Hippocampal formation (tissue), 2 donors: ENCODE results near the gene RHBG.

Experiments
- DNase-seq, 2 donors: peaks; one replicate each; lab custom pipeline; 2025; lab: John Stamatoyannopoulos, UW

The RHBG gene

DNA sequence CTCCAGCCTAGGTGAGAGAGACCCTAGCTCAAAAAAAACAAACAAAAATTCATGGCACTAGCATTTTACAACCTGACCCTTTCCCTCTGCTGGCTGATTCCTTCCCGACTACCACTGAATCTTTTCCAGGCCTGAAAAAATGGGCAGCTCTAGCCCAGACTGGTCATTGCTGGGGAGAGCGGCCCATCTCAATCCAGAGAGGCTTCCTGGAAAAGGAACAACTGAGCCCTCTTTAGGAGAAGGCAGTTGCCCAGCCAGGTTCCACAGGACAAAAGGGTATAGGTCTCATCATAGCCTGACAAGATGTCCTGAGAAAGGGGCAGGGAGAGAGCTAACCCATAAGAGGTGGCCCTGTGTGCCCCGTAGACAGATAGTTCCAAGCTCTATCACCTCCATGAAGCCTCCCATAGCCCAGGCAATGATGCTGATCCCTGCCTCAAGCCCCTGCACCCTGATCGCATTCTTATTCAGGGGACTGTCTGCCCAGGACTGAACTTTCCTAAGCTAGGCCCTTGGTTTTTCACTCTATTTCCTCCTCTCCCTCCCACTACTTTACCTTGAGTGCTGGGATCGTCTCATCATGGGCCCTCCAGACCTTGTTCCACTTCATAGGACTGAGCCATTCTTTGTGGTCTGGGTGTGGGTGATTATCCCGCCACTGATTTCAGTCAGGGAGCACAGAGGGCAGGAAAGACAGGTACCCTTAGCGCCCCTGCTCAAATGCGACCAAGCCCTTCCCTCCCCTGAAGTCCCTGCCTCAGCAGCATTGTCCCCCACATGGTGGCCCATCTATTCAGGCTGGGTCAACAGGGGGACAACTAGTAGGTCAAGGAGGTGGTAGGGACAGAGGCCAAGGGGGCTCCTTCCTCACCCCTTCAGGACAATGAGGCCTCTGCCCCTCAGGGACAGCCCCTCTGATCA, 18.2 kb downstream of the RHBG start:
- no peak for DNase-seq

DNA sequence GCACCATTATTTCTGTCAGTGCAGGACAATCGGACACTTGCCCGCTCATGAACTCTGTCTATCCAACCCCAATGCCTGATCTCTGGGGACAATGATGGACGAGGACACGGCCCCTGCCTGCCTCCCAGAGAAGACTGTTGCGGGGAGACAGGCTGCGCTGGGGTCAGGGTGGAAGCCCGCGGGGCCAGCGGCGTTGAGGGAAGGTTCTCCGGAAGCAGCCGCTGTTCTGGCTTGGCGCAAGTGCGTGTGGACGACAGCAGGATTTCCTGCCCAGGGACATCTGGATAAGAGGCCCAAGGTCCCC, 18.8 kb downstream of the RHBG start:
- no peak for DNase-seq

- peak; percentile 93 to 94 for DNase-seq
These were observed 19.4 kb downstream of the RHBG start for GRCh38 chr1:156388174-156389137.

GRCh38 chr1:156389311-156389710, 20.3 kb downstream of the RHBG start:
- no peak for DNase-seq

DNA sequence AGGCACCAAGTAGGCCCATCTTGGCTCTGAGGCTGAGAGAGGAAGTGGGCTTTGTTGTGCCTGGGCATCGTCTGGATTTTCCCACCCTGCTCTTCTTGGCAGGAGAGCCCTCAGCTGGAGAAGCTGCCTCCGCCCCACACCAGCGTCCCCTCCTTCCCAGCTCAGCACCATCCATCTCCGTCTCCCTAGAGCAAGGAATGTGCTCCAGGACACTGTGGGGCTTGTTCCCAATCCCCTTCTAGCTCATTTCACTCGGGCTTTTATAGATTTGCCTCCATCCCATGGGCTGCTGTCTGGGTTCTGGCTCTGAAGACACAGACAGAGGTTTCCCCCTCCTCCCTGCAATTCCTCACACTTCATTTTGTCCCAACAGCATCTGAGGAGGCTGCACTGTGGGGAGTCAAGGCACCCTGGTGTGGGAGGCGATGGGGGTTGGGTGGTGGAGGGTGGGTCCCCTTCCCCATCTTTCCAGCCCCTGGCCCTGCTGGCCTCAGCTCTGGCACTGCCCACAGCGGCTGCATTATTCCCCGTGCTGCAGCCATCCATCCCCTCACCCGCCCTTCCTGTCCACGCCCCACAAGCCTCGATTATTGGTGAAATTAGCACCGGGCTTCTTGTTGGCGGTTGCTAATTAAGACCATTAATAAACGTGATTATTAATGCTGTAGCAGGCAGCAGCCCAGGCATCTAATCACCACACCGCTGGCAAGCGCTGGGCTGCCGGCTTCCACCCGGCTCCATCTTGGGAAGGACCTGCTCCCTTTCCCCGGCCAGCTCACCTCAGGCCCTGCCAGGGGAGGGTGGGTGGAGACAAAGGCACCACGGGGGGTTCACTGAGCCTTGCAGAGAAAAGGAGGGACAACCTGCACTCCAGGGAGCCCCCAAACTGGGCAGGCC, 21.7 kb downstream of the RHBG start:
- DNase-seq: peak; percentile 46 to 60

GRCh38 chr1:156391366-156391677, 22.3 kb downstream of the RHBG start:
- DNase-seq: no peak

- no peak for DNase-seq
These were observed 22.7 kb downstream of the RHBG start for GRCh38 chr1:156391701-156392100.

DNA sequence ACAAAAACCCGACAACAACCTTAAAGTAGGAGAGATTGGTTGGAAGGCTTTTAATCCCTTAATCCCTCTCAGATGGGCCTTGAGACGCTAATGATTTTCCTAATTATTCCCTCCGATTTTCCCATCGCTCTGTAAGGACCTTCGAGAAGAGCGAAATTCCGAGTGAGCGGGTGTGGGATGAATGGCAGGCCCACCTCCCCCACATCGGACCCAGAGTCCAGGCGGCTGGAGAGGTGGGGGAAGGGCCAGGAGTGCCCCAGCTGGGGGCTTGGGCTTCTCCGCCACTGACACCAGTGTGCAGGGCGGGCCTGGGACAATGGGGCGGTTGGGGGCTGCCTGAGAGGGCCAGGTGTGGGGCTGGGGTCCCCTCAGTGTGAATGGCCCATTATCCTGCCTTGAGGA, 23.4 kb downstream of the RHBG start:
- no peak for DNase-seq

GRCh38 chr1:156393095-156393494, 24.1 kb downstream of the RHBG start:
- DNase-seq: no peak

DNA sequence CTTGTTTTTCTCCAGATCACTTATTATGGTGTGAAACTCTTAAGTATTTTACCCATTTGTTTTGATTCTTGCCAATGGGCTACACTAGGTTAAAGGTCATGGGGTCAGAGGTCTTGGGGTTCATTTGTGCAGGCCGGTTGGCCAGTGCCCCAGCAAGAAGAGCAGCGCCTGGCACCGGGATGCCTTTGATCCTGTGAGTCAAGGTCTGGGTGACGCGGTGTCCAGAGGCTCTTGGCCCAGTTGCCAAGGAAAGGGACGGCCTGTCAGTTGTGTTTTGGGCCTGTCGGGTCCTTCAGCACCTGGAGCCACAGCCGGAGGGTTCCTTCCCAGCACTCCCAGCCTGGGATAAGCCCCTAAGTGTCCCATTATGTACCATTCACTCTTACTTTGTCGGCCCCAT, 25.1 kb downstream of the RHBG start:
- no peak for DNase-seq

GRCh38 chr1:156394835-156395461, 25.9 kb downstream of the RHBG start:
- no peak for DNase-seq

DNA sequence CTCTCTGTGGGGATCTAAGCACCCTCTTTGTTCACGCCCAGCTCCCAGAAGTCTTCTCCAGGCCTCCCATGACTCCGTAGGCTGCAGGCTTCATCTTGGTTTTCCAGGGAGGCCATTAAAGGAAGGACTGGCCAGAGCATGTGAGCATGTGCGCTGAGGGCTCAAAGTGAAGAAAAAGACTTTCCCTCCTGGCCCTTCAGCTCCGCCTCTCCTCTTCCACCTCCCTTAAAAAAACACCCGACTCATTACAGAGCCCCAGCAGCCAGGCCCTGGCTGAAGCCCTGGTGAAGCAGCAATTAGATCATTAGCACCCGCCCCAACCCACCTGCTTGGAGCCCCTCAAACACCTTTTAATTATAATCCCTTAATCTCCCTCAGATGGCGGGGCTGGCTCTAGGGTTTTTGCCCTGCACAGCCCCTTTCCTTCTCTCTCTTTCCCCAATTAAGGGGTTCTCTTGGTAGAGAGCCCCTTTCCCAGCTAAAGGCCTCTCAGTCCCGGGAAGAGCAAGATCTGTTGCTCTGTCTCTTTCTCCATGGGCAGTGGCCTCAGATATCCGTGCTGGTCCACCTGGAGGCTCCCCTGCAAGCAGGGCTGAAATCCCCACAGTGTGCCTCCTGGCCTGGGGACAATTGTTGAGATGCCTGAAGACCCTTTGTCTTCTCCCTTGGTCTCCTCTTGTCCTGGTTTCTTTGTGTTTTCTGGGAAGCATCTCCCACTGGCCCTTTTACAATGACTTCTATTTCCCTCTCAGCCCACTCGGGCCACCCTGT, 30.5 kb downstream of the RHBG start:
- DNase-seq: no peak

GRCh38 chr1:156400191-156400935, 31.4 kb downstream of the RHBG start:
- peak; percentile 65 to 69 for DNase-seq

- DNase-seq: no peak
These were observed 32.1 kb downstream of the RHBG start for GRCh38 chr1:156401041-156401574.

- DNase-seq: peak in 1 of 2 donors; percentile 46
These were observed 32.7 kb downstream of the RHBG start for GRCh38 chr1:156401681-156402081.

DNA sequence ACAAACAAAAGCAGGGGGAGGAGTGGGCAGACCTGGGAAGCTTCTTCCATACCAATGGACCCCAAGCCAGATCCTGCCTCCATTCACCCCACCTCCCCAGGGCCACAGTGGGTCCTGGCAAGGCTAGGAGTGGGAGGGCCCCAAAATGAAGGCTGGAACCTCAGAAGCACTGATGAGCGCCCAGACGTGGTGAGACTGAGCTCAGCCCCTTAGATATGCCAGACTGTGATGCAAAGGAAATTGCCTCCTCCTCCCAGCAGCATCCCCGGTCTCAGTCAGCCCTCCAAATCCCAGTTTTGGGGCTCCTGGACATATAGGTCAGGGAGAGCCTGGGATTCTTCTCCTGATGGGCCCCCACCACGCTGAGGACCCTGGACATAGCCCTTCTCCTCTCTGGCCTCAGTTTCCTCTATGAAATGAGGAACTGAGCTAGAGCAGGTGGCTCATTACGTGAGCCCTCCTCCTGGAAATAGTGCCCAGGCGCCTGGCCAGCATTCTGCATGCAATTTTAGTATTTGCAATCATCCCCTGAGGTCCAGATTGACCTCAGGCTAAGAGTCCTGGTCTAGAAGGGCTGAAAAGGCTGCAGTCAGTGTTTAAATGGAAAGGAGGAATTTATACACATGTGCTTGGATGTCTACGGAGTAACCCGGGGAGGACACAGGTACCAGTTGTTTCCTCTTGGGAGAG, 33.5 kb downstream of the RHBG start:
- DNase-seq: no peak

GRCh38 chr1:156405670-156406069, 36.7 kb downstream of the RHBG start:
- DNase-seq: no peak

DNA sequence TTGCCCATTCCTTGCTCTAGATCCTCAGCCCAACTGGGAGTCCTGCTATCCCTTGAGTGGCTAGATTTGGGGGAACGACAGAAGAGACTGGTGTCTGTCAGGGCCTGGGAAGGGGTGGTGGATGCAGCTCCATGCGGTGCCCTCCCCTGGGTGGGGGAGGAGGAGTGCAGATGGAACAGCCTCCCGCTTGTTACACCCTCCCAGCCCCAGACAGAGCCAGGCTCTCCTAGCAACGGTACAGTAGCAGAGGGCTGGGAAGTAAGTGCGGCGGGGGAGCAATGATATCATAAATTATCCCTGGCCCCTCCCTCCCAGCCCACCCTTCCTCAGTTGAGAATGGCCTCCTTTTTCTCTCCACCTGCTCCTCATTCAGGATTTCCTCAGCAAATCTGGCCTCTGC, 37.2 kb downstream of the RHBG start:
- no peak for DNase-seq

- DNase-seq: peak; percentile 70 to 71
These were observed 38.3 kb downstream of the RHBG start for GRCh38 chr1:156407344-156407743.
